Spleen (tissue), 7 donors: ENCODE measurements around the gene RASSF3.
"Not testable (repeated sequence)": the region's sequence is repeated elsewhere in the genome, so short reads cannot be mapped to it uniquely, and the experiment has no call there.

Experiments
- POLR2AphosphoS5 ChIP-seq, 3 donors: sonication (generic); formaldehyde crosslinking; IDR thresholded peaks; one replicate each; pipeline ENCODE4 v1.5.1; 2017; ENCODE audit warnings: antibody characterized with exemption in 3 of 3
- TF ChIP-seq, protein P1 (sequence below), 11 experiments: fragments of 200-600 bp in 7 of 11; fragments of 450-650 bp in 4 of 11; sonication (generic) in 4 of 11; IDR thresholded peaks in 8 of 11; conservative IDR thresholded peaks in 3 of 11; 1 replicate in 7 of 11; 2 replicates in 4 of 11; pipeline versions ENCODE4 v1.4.0 to v1.8.0; 2016 to 2021; ENCODE audit warnings: antibody characterized with exemption in 11 of 11, inconsistent platforms in 4 of 11, mild to moderate bottlenecking in 1 of 11
- donor health status: DM: no; HTN: no; CAD: no; lungs with moderate emphysema.
- donor health status: DM: no; HTN: no; CAD: no.
- donor health status: DM: no; HTN: no; CAD: no.

DNA sequence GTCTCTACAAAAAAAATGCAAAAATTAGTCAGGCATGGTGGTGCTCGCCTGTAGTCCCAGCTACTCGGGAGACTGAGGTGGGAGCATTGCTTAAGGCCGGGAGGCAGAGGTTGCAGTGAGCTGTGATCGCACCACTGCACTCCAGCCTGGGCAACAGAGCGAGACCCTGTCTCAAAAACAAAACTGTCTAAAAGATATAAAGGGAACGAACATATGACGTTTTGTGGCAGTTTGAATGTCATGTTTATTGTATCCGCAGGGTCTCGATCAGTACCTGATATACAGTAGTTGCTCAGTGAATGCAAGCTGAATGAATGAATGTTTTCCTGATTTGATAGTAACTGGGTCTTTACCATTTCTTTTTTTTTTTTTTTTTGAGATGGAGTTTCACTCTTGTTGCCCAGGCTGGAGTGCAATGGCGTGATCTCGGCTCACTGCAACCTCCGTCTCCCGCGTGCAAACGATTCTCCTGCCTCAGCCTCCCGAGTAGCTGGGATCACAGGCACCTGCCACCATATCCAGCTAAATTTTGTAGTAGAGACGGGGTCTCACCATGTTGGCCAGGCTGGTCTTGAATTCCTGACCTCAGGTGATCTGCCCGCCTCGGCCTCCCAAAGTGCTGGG is 3.6 kb downstream of the RASSF3 start:
- TF ChIP-seq, protein P1, sequence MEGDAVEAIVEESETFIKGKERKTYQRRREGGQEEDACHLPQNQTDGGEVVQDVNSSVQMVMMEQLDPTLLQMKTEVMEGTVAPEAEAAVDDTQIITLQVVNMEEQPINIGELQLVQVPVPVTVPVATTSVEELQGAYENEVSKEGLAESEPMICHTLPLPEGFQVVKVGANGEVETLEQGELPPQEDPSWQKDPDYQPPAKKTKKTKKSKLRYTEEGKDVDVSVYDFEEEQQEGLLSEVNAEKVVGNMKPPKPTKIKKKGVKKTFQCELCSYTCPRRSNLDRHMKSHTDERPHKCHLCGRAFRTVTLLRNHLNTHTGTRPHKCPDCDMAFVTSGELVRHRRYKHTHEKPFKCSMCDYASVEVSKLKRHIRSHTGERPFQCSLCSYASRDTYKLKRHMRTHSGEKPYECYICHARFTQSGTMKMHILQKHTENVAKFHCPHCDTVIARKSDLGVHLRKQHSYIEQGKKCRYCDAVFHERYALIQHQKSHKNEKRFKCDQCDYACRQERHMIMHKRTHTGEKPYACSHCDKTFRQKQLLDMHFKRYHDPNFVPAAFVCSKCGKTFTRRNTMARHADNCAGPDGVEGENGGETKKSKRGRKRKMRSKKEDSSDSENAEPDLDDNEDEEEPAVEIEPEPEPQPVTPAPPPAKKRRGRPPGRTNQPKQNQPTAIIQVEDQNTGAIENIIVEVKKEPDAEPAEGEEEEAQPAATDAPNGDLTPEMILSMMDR (IDR thresholded peaks at IDR 0.05 in 8 of 11, conservative IDR thresholded peaks at IDR 0.05 in 3 of 11): not testable (repeated sequence)
- peak in 1 of 3 donors; percentile 57 for TF ChIP-seq POLR2AphosphoS5 (IDR thresholded peaks at IDR 0.05)
